Measurements from ENCODE around the gene HYAL4.
"Not testable (repeated sequence)": the region's sequence is repeated elsewhere in the genome, so short reads cannot be mapped to it uniquely, and the experiment has no call there.

The HYAL4 gene

DNA sequence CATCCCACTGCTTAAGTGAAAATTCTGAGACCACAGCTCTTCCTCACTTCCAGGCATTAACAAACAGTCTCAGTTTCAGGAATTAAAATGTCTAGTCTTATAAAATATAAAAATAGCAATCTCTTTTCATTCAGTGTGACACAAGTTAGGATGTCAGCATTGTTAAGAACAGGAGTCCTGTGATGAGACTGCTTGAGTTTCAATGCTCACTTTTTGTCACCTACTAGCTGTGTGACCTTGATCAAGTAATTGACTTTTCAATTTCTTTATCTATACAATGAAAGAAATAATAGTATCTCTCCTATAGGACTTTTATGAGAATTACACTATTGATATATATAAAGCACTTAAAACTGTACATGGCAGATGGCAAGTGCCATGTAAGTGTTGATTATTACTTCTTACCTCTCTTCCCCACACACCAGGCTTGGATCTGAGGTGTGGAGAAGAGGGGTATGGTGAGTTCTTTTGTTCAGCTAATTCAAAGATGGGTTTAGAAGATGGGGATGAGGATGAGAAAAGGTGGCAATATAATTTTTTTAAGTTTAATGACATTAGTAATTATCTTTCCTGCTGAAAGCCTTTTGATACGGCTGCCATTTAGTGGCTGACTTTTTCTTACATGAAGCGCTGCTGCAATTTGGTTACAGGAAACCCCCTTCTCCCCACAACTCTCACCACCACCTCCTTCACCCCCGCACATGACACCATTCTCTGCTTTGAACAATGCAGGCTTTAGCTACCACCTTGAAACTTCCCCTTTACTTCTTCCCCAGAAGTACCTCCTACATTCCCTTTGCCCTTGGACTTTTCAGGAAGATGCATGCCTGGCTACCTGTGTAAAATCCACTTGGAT is 20.8 kb upstream of the HYAL4 start:
- no peak for DNase-seq
- TF ChIP-seq GATA1 (IDR thresholded peaks at IDR 0.05; ENCODE audit: low read depth, low read length) (no peak), POLR2A (IDR thresholded peaks at IDR 0.05; ENCODE audit: low read length) (no peak)

DNA sequence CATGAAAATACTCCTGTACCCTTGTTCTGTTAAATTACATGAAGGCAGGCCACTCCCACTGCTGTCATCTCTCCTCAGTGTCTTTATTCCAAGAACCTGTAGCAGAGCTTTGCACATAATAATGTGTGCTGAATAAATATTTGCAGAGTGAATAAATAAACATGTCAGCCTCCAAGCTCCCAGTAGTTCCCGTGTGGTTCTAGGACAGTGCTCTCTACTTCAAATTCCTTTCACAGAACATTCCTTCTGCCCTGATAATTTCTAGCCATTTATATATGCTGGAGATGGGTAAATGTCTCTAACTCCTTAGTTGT is 20.3 kb upstream of the HYAL4 start:
- DNase-seq: no peak
- TF ChIP-seq POLR2A (IDR thresholded peaks at IDR 0.05; ENCODE audit: low read length): no peak
- TF ChIP-seq GATA1 (IDR thresholded peaks at IDR 0.05; ENCODE audit: low read depth, low read length): no peak

GRCh38 chr7:123828805-123829204 is 16.2 kb upstream of the HYAL4 start:
- no peak for DNase-seq
- TF ChIP-seq GATA1 (IDR thresholded peaks at IDR 0.05; ENCODE audit: low read depth, low read length): no peak
- no peak for TF ChIP-seq POLR2A (IDR thresholded peaks at IDR 0.05; ENCODE audit: low read length)

DNA sequence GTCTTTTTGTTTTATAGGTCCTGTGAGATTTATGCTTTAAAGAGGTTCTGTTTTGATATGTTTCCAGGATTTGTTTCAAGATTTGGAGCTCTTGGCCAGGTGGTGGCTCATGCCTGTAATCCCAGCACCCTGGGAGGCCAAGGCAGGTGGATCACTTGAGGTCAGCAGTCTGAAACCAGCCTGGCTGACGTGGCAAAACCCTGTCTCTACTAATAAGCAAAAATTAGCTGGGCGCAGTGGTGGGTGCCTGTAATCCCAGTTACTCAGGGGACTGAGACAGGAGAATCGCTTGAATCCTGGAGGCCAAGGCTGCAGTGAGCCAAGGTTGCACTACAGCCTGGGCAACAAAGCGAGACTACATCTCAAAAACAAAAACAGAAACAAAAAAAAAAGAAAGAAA is 8.3 kb upstream of the HYAL4 start:
- no peak for DNase-seq

GRCh38 chr7:123839106-123839505 is 5.9 kb upstream of the HYAL4 start:
- not testable (repeated sequence) for DNase-seq

More for the DNA sequence above, 8.3 kb upstream of the HYAL4 start:
- TF ChIP-seq GATA1 (IDR thresholded peaks at IDR 0.05; ENCODE audit: low read depth, low read length): no peak
- no peak for TF ChIP-seq POLR2A (IDR thresholded peaks at IDR 0.05; ENCODE audit: low read length)

GRCh38 chr7:123844142-123844541 is 827 bp upstream of the HYAL4 start:
- DNase-seq: not testable (repeated sequence)

DNA sequence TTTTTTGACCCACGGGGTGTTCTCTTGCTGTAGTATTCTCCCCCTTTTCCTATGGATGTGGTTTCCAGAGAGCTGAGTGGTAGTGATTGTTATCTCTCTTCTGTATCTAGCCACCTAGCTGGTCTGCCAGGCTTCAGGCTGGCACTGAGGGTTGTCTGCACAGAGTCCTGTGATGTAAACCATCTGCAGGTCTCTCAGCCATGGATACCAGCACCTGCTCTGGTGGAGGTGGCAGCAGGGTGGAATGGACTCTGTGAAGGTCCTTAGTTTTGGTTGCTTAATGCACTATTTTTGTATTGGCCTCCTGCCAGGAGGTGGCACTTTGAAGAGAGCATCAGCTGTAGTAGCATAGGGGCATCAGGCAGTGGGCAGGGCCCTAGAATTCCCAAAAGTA is 851 bp downstream of the HYAL4 start:
- DNase-seq: no peak
- no peak for TF ChIP-seq POLR2A (IDR thresholded peaks at IDR 0.05; ENCODE audit: low read length)
- TF ChIP-seq GATA1 (IDR thresholded peaks at IDR 0.05; ENCODE audit: low read depth, low read length): no peak

DNA sequence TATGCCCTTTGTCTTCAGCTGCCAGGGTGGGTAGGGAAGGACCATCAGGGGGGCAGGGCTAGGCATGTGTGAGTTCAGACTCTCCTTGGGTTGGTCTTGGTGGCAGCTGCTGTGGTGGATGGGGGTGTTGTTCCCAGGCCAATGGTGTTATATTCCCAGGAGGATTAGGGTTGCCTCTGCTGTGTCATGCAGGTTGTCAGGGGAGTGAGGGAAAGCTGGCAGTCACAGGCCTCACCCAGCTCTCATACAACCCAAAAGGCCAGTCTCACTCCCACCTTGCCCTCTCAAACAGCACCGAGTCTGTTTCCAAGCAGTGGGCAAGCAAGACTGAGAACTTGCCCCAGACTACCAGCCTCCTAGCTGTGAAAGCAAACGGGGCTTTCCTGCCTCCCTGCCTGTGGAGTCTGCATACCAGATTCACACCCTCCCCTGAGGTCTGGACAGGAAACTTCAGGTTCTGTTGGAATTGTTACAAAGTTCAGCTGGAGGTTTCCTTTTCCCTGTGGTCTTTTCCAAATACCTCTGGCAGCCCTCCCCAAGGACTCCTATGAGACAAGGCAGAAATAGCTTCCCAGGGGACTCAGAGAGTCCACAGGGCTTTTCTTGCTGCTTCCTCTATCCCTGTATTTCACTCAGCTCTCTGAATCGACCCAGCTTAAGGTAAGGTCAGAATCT is 1.4 kb downstream of the HYAL4 start:
- DNase-seq: no peak

DNA sequence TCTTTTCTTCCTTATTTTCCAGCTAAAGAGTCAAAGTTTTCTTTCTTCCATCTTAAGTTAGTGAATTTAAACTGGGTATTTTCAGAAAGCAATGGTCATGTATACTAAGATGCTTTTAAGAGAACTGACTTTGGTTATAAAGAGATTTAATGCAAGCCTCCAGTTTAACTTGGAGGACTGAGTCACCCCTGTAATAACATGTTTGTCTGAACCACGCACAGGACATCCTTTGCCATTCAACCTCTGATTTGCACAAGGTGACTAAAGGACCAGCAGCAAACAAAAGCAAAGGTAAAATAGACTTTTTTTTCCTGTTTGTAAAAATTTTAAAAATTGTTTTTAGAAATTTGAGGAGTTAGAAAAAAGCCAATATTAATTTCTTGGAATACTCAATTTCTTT is 2.9 kb downstream of the HYAL4 start:
- DNase-seq: no peak
- TF ChIP-seq POLR2A (IDR thresholded peaks at IDR 0.05; ENCODE audit: low read length): no peak

More for the DNA sequence above, 1.4 kb downstream of the HYAL4 start:
- TF ChIP-seq GATA1 (IDR thresholded peaks at IDR 0.05; ENCODE audit: low read depth, low read length) (no peak), POLR2A (IDR thresholded peaks at IDR 0.05; ENCODE audit: low read length) (no peak)

DNA sequence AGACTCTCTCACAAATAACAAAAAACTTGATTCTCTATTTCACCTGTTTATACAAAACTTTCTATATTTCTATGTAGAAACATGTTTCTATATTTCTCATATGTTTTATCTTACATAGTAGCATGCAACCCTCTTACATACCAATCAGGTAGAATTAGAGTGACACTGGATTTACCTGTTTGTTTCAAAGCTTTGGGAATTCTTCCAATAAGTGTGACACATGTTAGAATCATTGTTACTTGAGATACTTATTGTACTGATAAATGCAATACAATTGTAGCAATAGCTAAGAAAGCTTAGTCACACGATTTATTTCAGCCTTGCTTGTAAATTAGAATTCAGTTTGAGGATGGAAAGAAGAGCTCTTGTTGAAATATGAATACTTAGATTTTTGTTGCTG is 4.9 kb downstream of the HYAL4 start:
- DNase-seq: no peak
- TF ChIP-seq POLR2A (IDR thresholded peaks at IDR 0.05; ENCODE audit: low read length) (no peak), GATA1 (IDR thresholded peaks at IDR 0.05; ENCODE audit: low read depth, low read length) (no peak)

- not testable (repeated sequence) for DNase-seq
Measured at GRCh38 chr7:123851404-123851803, 6.4 kb downstream of the HYAL4 start.

DNA sequence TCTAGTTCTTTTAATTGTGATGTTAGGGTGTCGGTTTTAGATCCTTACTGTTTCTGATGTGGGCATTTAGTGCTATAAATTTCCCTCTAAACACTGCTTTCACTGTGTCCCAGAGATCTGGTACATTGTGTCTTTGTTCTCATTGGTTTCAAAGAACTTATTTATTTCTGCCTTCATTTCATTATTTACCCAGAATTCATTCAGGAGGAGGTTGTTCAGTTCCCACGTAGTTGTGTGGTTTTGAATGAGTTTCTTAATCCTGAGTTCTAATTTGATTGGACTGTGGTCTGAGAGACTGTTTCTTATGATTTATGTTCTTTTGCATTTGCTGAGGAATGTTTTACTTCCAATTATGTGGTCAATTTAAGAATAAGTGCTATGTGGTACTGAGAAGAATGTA is 9.3 kb downstream of the HYAL4 start:
- not testable (repeated sequence) for DNase-seq

DNA sequence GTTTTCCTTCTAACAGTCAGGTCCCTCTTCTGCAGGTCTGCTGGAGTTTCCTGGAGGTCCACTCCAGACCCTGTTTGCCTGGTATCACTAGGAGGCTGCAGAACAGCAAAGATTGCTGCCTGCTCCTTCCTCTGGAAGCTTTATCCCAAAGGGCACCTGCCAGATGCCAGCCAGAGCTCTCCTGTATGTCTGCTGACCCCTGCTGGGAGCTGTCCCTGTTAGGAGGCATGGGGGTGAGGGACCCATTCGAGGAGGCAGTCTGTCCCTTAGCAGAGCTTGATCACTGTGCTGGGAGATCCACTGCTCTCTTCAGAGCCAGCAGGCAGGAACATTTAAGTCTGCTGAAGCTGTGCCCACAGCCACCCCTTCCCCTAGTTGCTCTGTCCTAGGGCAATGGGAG is 11.5 kb downstream of the HYAL4 start:
- DNase-seq: not testable (repeated sequence)

GRCh38 chr7:123860848-123861247 is 15.9 kb downstream of the HYAL4 start:
- no peak for DNase-seq
- TF ChIP-seq GATA1 (IDR thresholded peaks at IDR 0.05; ENCODE audit: low read depth, low read length): no peak
- TF ChIP-seq POLR2A (IDR thresholded peaks at IDR 0.05; ENCODE audit: low read length): no peak

DNA sequence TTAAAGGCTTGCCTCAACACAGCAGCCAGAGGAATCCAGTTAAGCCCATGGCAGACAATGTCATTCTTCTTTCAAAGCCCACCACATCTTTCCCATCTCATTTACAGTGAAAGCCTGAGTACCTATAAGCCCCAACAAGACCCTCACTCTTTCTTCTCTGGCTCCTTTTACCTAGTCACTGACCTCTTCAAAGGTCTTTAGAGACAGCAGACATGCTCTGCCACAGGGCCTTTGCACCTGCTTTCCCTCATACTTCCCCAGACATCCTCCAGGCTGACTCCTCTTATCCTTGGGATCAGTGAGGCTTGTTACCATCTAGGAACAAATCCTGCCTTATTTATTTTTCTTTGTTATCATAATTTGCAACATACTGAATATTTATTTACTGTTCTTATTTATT is 17.8 kb downstream of the HYAL4 start:
- DNase-seq: no peak
- TF ChIP-seq POLR2A (IDR thresholded peaks at IDR 0.05; ENCODE audit: low read length) (no peak), GATA1 (IDR thresholded peaks at IDR 0.05; ENCODE audit: low read depth, low read length) (no peak)

DNA sequence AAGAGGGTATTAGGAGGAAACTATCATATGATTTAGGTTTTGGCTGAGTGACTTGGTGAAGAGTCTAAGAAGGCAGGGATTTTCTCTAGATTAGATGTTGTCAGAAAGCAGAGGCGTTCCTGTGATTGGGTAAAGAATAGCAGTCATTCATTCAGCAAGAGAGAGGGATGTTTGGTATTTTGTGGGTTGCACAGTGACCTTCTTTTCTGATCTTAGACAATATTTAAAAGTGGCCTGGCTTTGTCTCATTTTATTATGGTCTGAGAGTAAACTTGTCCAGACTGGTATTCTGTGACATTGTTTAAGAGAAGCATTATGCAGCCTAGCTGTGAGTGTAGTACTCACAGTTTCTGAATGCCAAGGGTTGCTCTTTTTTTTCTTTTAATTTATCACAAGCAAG is 18.5 kb downstream of the HYAL4 start:
- no peak for TF ChIP-seq POLR2A (IDR thresholded peaks at IDR 0.05; ENCODE audit: low read length)
- no peak for TF ChIP-seq GATA1 (IDR thresholded peaks at IDR 0.05; ENCODE audit: low read depth, low read length)

More for the DNA sequence above, 18.5 kb downstream of the HYAL4 start:
- no peak for DNase-seq

All from erythroblast (primary cell).